Measurements from ENCODE around the gene ACO1. TPM values are rescaled to one million over a fixed set of nuclear protein-coding genes. Genes with fewer than 3 reads are reported as not detected.

Gene ACO1
- total RNA-seq, 1 donor from 2014 or later, result 19.4 TPM

GRCh38 chr9:32502464-32502863, 118.0 kb downstream of the ACO1 start:
- Mint-ChIP-seq H3K36me3 (ENCODE audit: low read depth, unreplicated experiment) (peaks cover 36% of the 10 kb centered on the region), H3K27me3 (ENCODE audit: low read depth, unreplicated experiment) (no peaks in the 10 kb centered on the region), H3K4me1 (ENCODE audit: low read depth, unreplicated experiment) (peaks cover 54% of the 10 kb centered on the region), H3K4me3 (ENCODE audit: unreplicated experiment) (peak overlapping the region; percentile 31), H3K27ac (ENCODE audit: unreplicated experiment) (peak overlapping the region; percentile 88), H3K9me3 (ENCODE audit: unreplicated experiment) (no peaks in the 10 kb centered on the region)
- Histone ChIP-seq H3K4me1 (ENCODE audit: insufficient read depth, low read length) (no peaks in the 10 kb centered on the region), H3K9me3 (ENCODE audit: insufficient read depth, low read depth, low read length) (no peaks in the 10 kb centered on the region), H3K4me2 (ENCODE audit: low read length) (peak overlapping the region; percentile 20), H3K36me3 (ENCODE audit: insufficient read depth, low read length) (no peaks in the 10 kb centered on the region), H4K20me1 (ENCODE audit: insufficient read depth, low read length) (no peaks in the 10 kb centered on the region), H3K9ac (ENCODE audit: low read length) (no peak overlapping the region), H2AFZ (ENCODE audit: low read depth, low read length) (no peak overlapping the region), H3K27ac (ENCODE audit: low read depth, low read length) (peak overlapping the region; percentile 33), H3K79me2 (ENCODE audit: insufficient read depth, low read length) (no peaks in the 10 kb centered on the region), H3K27me3 (ENCODE audit: insufficient read depth, low read length) (no peaks in the 10 kb centered on the region), H3K4me3 (ENCODE audit: insufficient read depth, low read depth, low read length) (no peak overlapping the region)
- FAIRE-seq (peak; percentile 79), DNase-seq (ENCODE audit: low read depth) (peak; percentile 84)
- TF ChIP-seq CTCF (IDR thresholded peaks at IDR 0.05; ENCODE audit: insufficient read depth, low read depth, low read length) (no peak), EZH2 (IDR thresholded peaks at IDR 0.05; ENCODE audit: insufficient read depth, low read length) (no peak)

- Histone ChIP-seq H3K9ac (ENCODE audit: low read length) (no peak overlapping the region), H3K9me3 (ENCODE audit: insufficient read depth, low read depth, low read length) (no peaks in the 10 kb centered on the region), H2AFZ (ENCODE audit: low read depth, low read length) (no peak overlapping the region), H3K36me3 (ENCODE audit: insufficient read depth, low read length) (no peaks in the 10 kb centered on the region), H4K20me1 (ENCODE audit: insufficient read depth, low read length) (no peaks in the 10 kb centered on the region), H3K79me2 (ENCODE audit: insufficient read depth, low read length) (no peaks in the 10 kb centered on the region), H3K4me1 (ENCODE audit: insufficient read depth, low read length) (no peaks in the 10 kb centered on the region), H3K27ac (ENCODE audit: low read depth, low read length) (peak overlapping the region; percentile 33), H3K27me3 (ENCODE audit: insufficient read depth, low read length) (no peaks in the 10 kb centered on the region), H3K4me3 (ENCODE audit: insufficient read depth, low read depth, low read length) (no peak overlapping the region), H3K4me2 (ENCODE audit: low read length) (peak overlapping the region; percentile 20)
- no peaks in the 10 kb centered on the region for H3K27me3 Mint-ChIP-seq (ENCODE audit: low read depth, unreplicated experiment)
- TF ChIP-seq EZH2 (IDR thresholded peaks at IDR 0.05; ENCODE audit: insufficient read depth, low read length) (no peak), CTCF (IDR thresholded peaks at IDR 0.05; ENCODE audit: insufficient read depth, low read depth, low read length) (no peak)
- H3K27ac Mint-ChIP-seq (ENCODE audit: unreplicated experiment), result peak overlapping the region; percentile 88
- peak overlapping the region; percentile 17 for H3K4me3 Mint-ChIP-seq (ENCODE audit: unreplicated experiment)
- H3K9me3 Mint-ChIP-seq (ENCODE audit: unreplicated experiment), result no peaks in the 10 kb centered on the region
- H3K4me1 Mint-ChIP-seq (ENCODE audit: low read depth, unreplicated experiment), result peaks cover 57% of the 10 kb centered on the region
- FAIRE-seq (no peak), DNase-seq (ENCODE audit: low read depth) (no peak)
- peaks cover 34% of the 10 kb centered on the region for H3K36me3 Mint-ChIP-seq (ENCODE audit: low read depth, unreplicated experiment)
Observed at GRCh38 chr9:32503008-32503407, 118.6 kb downstream of the ACO1 start.

Other genes starting within 250 kb of the ACO1 start
- 164 and 187 TPM in 2 replicates for gene RIGI, start 141.6 kb downstream of the ACO1 start, total RNA-seq
- 9.4 and 15.0 TPM in 2 replicates for gene SMIM27, start 167.7 kb downstream of the ACO1 start, total RNA-seq
- 19.7 and 20.4 TPM in 2 replicates for gene TOPORS, start 167.9 kb downstream of the ACO1 start, total RNA-seq
- 56.1 and 56.7 TPM in 2 replicates for gene NDUFB6, start 188.5 kb downstream of the ACO1 start, total RNA-seq

Measured in astrocyte (in vitro differentiated cells and primary cell).